ENCODE measurements around the gene ELF4.
A peak's percentile ranks its signal among the peaks of the same experiment; 100 is the strongest.

The ELF4 gene

DNA sequence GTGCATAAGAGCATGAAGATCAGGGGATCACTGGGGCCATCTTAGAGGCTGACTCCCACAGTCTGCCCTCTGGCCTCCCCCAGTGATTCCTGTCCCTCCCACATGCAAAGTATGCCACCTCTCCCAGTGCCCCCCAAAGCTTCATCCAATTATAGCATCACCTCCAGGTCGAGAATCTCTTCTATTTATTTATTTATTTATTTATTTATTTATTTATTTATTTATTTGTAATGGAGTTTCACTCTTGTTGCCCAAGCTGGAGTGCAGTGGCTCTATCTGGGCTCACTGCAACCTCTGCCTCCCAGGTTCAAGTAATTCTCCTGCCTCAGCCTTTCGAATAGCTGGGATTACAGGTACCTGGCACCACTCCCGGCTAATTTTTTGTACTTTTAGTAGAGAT lies 77.7 kb downstream of the ELF4 start:
- DNase-seq = no peak

DNA sequence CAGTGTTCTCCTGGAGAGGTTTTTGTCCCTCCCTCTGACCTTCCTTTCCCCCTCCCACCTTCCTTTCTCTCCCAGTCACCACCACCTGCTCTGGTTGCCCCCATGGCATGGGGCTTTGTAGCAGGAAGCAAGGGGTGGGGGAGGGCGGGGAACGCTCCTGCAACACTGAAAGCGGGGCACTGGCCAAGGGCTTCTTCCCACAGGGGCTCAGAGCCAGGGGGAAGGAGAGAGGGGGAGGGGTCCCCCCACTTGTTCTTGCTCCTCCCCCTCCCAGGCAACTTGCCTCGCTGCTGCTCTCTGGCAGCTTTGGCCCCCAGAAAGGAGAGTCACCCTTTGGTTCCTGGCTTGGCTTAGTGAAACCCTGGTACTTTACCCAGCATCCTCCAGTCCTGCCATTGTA lies 79.5 kb downstream of the ELF4 start:
- DNase-seq = no peak

DNA sequence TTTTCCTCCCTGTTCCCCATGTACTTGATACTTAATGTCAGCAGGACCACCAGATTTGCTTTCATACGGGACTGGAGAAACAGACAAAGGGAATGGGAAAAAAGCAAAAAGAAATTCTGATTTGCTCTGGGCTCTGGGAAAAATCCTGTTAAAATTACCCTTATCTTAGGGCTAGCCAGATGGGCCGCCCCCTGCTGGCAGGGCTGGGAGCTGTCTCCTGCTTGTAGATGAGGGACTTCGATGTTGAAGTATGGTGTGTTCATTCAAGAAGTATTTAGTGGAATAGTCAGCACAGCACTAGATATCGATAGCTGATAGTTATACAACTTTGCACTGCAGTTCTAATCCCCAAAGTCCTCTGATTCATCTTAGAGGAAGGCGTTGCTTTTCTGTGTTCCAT lies 82.1 kb downstream of the ELF4 start:
- DNase-seq = peak; percentile 35

DNA sequence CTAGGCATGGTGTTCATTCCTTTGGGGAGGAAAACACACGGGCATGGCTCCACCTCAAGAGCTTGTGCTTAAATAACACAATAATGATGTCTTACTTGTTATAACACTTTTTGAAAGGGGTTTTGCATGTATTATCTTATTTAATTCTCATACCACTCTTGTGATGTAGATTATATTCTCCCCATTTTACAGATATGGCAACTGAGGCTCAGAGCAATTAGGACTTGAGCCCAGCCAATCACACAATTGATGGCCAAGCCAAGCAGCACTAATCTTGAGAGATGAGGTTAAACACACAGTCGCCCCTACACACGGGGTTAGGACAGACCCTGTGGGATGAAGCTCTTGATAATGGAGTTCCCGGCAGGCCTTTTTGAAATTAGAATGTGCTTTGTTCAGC lies 82.7 kb downstream of the ELF4 start:
- no peak for DNase-seq

- no peak for DNase-seq
Observed at GRCh38 chrX:130025256-130025655, 85.0 kb downstream of the ELF4 start.

DNA sequence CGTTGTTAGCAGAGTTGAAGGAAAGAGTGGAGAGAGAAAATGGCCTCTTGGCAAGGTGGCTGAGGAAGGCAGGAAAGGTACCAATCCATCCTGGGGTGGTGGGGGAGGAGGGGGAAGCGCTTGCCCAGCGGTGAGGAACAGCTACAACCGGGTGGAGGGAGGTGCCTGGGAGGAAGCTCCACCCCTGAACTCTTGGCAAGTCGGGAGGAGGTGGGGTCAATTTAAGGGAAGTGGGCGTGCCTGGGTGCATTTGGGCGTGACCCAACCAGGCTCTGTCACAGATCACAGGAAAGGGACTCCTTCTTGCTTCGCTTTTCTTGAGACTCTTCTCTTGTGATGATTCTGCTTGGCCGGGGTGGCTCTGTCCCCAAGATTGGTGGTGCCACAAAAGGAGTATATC lies 86.2 kb downstream of the ELF4 start:
- DNase-seq = peak; percentile 48

- DNase-seq = no peak
Observed at GRCh38 chrX:130020661-130021324, 89.5 kb downstream of the ELF4 start.

GRCh38 chrX:130018143-130018542 lies 92.2 kb downstream of the ELF4 start:
- no peak for DNase-seq

DNA sequence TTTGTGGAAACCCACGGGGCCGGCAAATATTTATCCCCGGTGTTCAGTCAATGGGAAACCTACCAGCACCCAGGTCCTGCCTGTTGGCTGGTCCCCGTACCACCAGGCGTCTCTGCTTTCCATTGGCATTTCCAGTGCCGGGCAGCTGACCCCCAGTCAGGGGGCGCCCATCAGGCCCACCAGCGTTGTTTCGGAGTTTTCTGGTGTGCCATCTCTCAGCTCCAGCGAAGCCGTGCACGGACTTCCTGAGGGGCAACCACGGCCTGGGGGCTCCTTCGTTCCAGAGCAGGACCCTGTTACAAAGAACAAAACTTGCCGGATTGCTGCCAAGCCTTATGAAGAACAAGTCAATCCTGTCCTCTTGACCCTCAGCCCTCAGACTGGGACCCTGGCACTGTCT lies 95.1 kb downstream of the ELF4 start:
- no peak for DNase-seq

Measured in RPMI8226 (cell line).